ENCODE data around the gene VIT. TPM values are rescaled to one million over a fixed set of nuclear protein-coding genes. Genes with fewer than 3 reads are reported as not detected.

VIT gene
- total and polyA plus RNA-seq, 2 experiments from 2014 or later: not detected

DNA sequence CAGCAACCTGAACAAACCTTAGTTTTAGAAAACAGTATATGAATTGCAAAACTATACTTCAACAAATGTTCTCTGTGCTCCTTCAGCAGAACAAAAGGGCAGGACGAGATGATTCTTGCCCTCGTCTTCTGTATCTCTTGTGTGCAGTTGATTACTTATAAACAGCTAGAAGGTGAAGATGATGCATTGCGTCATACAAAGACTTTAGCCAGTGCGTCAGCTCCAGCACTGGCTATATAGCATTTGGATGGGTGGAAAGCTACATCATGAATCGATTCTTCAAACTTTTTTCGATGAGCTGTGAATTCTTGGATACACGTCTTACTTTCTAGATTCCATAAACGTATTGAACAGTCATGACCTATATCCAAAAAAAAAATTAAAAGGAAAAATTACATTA is 152.8 kb downstream of the VIT start:
- Histone ChIP-seq H3K79me2 (replicated peaks; ENCODE audit: insufficient read depth) (no peaks in the 10 kb centered on the region), H3K4me1 (ENCODE audit: insufficient read depth) (peaks cover 4% of the 10 kb centered on the region), H3K4me3 (no peak overlapping the region), H4K20me1 (replicated peaks; ENCODE audit: insufficient read depth) (no peaks in the 10 kb centered on the region), H3K27me3 (ENCODE audit: insufficient read depth) (no peaks in the 10 kb centered on the region), H2AFZ (no peak overlapping the region), H3K36me3 (ENCODE audit: insufficient read depth) (peaks cover 4% of the 10 kb centered on the region; the same call in 1 of the 2 replicates), H3K9me2 (ENCODE audit: insufficient read depth) (no peaks in the 10 kb centered on the region), H3K4me2 (no peak overlapping the region), H3K27ac (ENCODE audit: low read depth) (no peak overlapping the region), H3F3A (replicated peaks; ENCODE audit: low read depth) (no peaks in the 10 kb centered on the region)
- Mint-ChIP-seq H3K36me3 (ENCODE audit: low read depth) (peaks cover 6% of the 10 kb centered on the region), H3K27me3 (ENCODE audit: insufficient read depth, low read depth, poor library complexity) (peaks cover 4% of the 10 kb centered on the region), H3K9me3 (no peaks in the 10 kb centered on the region), H3K4me3 (no peak overlapping the region), H3K4me1 (peaks cover 9% of the 10 kb centered on the region), H3K27ac (no peak overlapping the region)
- TF ChIP-seq ZNF114 (CRISPR knock-in tag; IDR thresholded peaks at IDR 0.05): no peak
- no peak for TF ChIP-seq POLR2AphosphoS5 (IDR thresholded peaks at IDR 0.05; ENCODE audit: low read depth)
- TF ChIP-seq, protein P1, sequence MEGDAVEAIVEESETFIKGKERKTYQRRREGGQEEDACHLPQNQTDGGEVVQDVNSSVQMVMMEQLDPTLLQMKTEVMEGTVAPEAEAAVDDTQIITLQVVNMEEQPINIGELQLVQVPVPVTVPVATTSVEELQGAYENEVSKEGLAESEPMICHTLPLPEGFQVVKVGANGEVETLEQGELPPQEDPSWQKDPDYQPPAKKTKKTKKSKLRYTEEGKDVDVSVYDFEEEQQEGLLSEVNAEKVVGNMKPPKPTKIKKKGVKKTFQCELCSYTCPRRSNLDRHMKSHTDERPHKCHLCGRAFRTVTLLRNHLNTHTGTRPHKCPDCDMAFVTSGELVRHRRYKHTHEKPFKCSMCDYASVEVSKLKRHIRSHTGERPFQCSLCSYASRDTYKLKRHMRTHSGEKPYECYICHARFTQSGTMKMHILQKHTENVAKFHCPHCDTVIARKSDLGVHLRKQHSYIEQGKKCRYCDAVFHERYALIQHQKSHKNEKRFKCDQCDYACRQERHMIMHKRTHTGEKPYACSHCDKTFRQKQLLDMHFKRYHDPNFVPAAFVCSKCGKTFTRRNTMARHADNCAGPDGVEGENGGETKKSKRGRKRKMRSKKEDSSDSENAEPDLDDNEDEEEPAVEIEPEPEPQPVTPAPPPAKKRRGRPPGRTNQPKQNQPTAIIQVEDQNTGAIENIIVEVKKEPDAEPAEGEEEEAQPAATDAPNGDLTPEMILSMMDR (conservative IDR thresholded peaks at IDR 0.05; ENCODE audit: low read depth in 2 of 2): no peak
- no peak for TF ChIP-seq NANOG (IDR thresholded peaks at IDR 0.05; ENCODE audit: borderline replicate concordance)
- TF ChIP-seq CREB1 (CRISPR knock-in tag; IDR thresholded peaks at IDR 0.05; ENCODE audit: low read depth): no peak
- TF ChIP-seq STAT1 (IDR thresholded peaks at IDR 0.05; ENCODE audit: unreplicated experiment): no peak
- TF ChIP-seq, protein P2, sequence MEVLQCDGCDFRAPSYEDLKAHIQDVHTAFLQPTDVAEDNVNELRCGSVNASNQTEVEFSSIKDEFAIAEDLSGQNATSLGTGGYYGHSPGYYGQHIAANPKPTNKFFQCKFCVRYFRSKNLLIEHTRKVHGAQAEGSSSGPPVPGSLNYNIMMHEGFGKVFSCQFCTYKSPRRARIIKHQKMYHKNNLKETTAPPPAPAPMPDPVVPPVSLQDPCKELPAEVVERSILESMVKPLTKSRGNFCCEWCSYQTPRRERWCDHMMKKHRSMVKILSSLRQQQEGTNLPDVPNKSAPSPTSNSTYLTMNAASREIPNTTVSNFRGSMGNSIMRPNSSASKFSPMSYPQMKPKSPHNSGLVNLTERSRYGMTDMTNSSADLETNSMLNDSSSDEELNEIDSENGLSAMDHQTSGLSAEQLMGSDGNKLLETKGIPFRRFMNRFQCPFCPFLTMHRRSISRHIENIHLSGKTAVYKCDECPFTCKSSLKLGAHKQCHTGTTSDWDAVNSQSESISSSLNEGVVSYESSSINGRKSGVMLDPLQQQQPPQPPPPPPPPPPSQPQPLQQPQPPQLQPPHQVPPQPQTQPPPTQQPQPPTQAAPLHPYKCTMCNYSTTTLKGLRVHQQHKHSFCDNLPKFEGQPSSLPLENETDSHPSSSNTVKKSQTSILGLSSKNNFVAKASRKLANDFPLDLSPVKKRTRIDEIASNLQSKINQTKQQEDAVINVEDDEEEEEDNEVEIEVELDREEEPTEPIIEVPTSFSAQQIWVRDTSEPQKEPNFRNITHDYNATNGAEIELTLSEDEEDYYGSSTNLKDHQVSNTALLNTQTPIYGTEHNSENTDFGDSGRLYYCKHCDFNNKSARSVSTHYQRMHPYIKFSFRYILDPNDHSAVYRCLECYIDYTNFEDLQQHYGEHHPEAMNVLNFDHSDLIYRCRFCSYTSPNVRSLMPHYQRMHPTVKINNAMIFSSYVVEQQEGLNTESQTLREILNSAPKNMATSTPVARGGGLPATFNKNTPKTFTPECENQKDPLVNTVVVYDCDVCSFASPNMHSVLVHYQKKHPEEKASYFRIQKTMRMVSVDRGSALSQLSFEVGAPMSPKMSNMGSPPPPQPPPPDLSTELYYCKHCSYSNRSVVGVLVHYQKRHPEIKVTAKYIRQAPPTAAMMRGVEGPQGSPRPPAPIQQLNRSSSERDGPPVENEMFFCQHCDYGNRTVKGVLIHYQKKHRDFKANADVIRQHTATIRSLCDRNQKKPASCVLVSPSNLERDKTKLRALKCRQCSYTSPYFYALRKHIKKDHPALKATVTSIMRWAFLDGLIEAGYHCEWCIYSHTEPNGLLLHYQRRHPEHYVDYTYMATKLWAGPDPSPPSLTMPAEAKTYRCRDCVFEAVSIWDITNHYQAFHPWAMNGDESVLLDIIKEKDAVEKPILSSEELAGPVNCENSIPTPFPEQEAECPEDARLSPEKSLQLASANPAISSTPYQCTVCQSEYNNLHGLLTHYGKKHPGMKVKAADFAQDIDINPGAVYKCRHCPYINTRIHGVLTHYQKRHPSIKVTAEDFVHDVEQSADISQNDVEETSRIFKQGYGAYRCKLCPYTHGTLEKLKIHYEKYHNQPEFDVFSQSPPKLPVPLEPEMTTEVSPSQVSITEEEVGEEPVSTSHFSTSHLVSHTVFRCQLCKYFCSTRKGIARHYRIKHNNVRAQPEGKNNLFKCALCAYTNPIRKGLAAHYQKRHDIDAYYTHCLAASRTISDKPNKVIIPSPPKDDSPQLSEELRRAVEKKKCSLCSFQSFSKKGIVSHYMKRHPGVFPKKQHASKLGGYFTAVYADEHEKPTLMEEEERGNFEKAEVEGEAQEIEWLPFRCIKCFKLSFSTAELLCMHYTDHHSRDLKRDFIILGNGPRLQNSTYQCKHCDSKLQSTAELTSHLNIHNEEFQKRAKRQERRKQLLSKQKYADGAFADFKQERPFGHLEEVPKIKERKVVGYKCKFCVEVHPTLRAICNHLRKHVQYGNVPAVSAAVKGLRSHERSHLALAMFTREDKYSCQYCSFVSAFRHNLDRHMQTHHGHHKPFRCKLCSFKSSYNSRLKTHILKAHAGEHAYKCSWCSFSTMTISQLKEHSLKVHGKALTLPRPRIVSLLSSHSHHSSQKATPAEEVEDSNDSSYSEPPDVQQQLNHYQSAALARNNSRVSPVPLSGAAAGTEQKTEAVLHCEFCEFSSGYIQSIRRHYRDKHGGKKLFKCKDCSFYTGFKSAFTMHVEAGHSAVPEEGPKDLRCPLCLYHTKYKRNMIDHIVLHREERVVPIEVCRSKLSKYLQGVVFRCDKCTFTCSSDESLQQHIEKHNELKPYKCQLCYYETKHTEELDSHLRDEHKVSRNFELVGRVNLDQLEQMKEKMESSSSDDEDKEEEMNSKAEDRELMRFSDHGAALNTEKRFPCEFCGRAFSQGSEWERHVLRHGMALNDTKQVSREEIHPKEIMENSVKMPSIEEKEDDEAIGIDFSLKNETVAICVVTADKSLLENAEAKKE (CRISPR knock-in tag; IDR thresholded peaks at IDR 0.05): no peak
- no peak for TF ChIP-seq EZH2 (IDR thresholded peaks at IDR 0.05; ENCODE audit: low read depth, unreplicated experiment)
- no peak for TF ChIP-seq EZH2phosphoT487 (IDR thresholded peaks at IDR 0.05; ENCODE audit: unreplicated experiment)
- TF ChIP-seq, protein P3, sequence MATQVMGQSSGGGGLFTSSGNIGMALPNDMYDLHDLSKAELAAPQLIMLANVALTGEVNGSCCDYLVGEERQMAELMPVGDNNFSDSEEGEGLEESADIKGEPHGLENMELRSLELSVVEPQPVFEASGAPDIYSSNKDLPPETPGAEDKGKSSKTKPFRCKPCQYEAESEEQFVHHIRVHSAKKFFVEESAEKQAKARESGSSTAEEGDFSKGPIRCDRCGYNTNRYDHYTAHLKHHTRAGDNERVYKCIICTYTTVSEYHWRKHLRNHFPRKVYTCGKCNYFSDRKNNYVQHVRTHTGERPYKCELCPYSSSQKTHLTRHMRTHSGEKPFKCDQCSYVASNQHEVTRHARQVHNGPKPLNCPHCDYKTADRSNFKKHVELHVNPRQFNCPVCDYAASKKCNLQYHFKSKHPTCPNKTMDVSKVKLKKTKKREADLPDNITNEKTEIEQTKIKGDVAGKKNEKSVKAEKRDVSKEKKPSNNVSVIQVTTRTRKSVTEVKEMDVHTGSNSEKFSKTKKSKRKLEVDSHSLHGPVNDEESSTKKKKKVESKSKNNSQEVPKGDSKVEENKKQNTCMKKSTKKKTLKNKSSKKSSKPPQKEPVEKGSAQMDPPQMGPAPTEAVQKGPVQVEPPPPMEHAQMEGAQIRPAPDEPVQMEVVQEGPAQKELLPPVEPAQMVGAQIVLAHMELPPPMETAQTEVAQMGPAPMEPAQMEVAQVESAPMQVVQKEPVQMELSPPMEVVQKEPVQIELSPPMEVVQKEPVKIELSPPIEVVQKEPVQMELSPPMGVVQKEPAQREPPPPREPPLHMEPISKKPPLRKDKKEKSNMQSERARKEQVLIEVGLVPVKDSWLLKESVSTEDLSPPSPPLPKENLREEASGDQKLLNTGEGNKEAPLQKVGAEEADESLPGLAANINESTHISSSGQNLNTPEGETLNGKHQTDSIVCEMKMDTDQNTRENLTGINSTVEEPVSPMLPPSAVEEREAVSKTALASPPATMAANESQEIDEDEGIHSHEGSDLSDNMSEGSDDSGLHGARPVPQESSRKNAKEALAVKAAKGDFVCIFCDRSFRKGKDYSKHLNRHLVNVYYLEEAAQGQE (IDR thresholded peaks at IDR 0.05; ENCODE audit: unreplicated experiment): no peak
- TF ChIP-seq JUNB (IDR thresholded peaks at IDR 0.05; ENCODE audit: unreplicated experiment): no peak
- TF ChIP-seq, protein P4, sequence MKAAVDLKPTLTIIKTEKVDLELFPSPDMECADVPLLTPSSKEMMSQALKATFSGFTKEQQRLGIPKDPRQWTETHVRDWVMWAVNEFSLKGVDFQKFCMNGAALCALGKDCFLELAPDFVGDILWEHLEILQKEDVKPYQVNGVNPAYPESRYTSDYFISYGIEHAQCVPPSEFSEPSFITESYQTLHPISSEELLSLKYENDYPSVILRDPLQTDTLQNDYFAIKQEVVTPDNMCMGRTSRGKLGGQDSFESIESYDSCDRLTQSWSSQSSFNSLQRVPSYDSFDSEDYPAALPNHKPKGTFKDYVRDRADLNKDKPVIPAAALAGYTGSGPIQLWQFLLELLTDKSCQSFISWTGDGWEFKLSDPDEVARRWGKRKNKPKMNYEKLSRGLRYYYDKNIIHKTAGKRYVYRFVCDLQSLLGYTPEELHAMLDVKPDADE (IDR thresholded peaks at IDR 0.05): no peak
- no peak for TF ChIP-seq ZNF331 (CRISPR knock-in tag; IDR thresholded peaks at IDR 0.05; ENCODE audit: low read depth)
- no peak for DNase-seq (ENCODE audit: low spot score)
- ATAC-seq: no peak

Measured in GM23338 (cell line).